Natural killer cell (primary cell): ENCODE measurements around the gene ABHD2. TPM values are rescaled to one million over a fixed set of nuclear protein-coding genes. Genes with fewer than 3 reads are reported as not detected.
A peak's percentile ranks its signal among the peaks of the same experiment; 100 is the strongest.

Source experiments
- ATAC-seq, 3 donors: fragments of 150-1000 bp in 2 of 3; fragments of 200-7000 bp in 1 of 3; cut with Tn5 transposase; 1 replicate in 1 of 3; 2 replicates in 2 of 3; pipeline ENCODE4 v1.10.0; 2021; ENCODE audit warnings: mild to moderate bottlenecking in 2 of 3, moderate library complexity in 2 of 3
- DNase-seq, 2 donors: peaks; one replicate each; pipeline versions ENCODE4 v3.0.0 to v3.0.0-alpha.2; 2013 to 2021; ENCODE audit warnings: mixed read lengths in 1 of 2
- H3K27ac ChIP-seq: one replicate; pipeline ENCODE4 v1.5.1; 2013; ENCODE audit warnings: mild to moderate bottlenecking, low read length
- H3K27me3 ChIP-seq: one replicate; pipeline ENCODE4 v1.6.1; 2013; ENCODE audit warnings: low read length; ENCODE audit not compliant: control insufficient read depth, insufficient read depth
- H3K36me3 ChIP-seq: one replicate; pipeline ENCODE4 v1.6.1; 2013; ENCODE audit warnings: low read length; ENCODE audit not compliant: control insufficient read depth, insufficient read depth
- H3K4me1 ChIP-seq: one replicate; pipeline ENCODE4 v1.6.1; 2013; ENCODE audit warnings: low read length; ENCODE audit not compliant: control insufficient read depth, insufficient read depth
- H3K4me3 ChIP-seq: one replicate; pipeline ENCODE4 v1.5.1; 2013; ENCODE audit warnings: low read length
- H3K9me3 ChIP-seq: one replicate; pipeline ENCODE4 v1.6.1; 2013; ENCODE audit warnings: low read length; ENCODE audit not compliant: control insufficient read depth, insufficient read depth
- H3K27ac Mint-ChIP-seq, 2 donors: one replicate each; pipeline ENCODE4 v1.8.0; 2022; ENCODE audit warnings: mild to moderate bottlenecking in 2 of 2, mixed read lengths in 2 of 2, moderate library complexity in 1 of 2
- H3K27me3 Mint-ChIP-seq, 2 donors: one replicate each; pipeline ENCODE4 v1.8.0; 2022; ENCODE audit warnings: low read depth in 2 of 2, mixed read lengths in 2 of 2
- H3K36me3 Mint-ChIP-seq: one replicate; pipeline ENCODE4 v1.8.0; 2022; ENCODE audit warnings: mixed read lengths
- H3K4me1 Mint-ChIP-seq, 2 donors: one replicate each; pipeline ENCODE4 v1.8.0; 2022; ENCODE audit warnings: mixed read lengths in 2 of 2
- H3K4me3 Mint-ChIP-seq: one replicate; pipeline ENCODE4 v1.8.0; 2022; ENCODE audit warnings: mild to moderate bottlenecking, moderate library complexity, mixed read lengths
- H3K9me3 Mint-ChIP-seq, 2 donors: one replicate each; pipeline ENCODE4 v1.8.0; 2022; ENCODE audit warnings: mixed read lengths in 2 of 2
- CTCF ChIP-seq: fragments of 200-600 bp; IDR thresholded peaks from one replicate; pipeline ENCODE4 v1.8.0; 2022; ENCODE audit warnings: antibody characterized with exemption
- WGBS: methylation state at CpG from one replicate; pipeline ENCODE4 v1.1.7; 2013; ENCODE audit warnings: missing lambda C conversion rate; ENCODE audit not compliant: insufficient coverage; 5-methylcytosine and 5-hydroxymethylcytosine counted together
- intact Hi-C: fragments of 100-400 bp; cut with micrococcal nuclease; formaldehyde crosslinking; loops from one replicate; pipeline ENCODE4 v1.14.2; 2022
- total RNA-seq, 4 donors: library from RNA; stranded (reverse); fragments of 120-200 nt in 1 of 4; gene quantifications; one replicate each; pipeline versions ENCODE4 v1.2.3 to v1.2.4, GENCODE V29; 2013 to 2022

The ABHD2 gene
- total RNA-seq, 3 donors from 2014 or later (not counting 1 experiment from before 2014, with no cell fraction given): 187 to 236 (median 191) TPM

- H3K36me3 ChIP-seq: peaks cover 80% of the 10 kb centered on the region
- no peak overlapping the region for H3K4me3 ChIP-seq
- peaks cover 23% of the 10 kb centered on the region for H3K36me3 Mint-ChIP-seq
These were observed 99.8 kb downstream of the ABHD2 start for GRCh38 chr15:89187986-89188514.

GRCh38 chr15:89192136-89192535, 103.9 kb downstream of the ABHD2 start:
- no peak overlapping the region for H3K4me3 Mint-ChIP-seq
- no peak overlapping the region for H3K27ac ChIP-seq
- H3K4me1 ChIP-seq: no peaks in the 10 kb centered on the region
- no peaks in the 10 kb centered on the region for H3K9me3 Mint-ChIP-seq
- peaks cover 37% of the 10 kb centered on the region for H3K36me3 Mint-ChIP-seq
- WGBS: 100% methylated on average over 1 of the region's 2 CpGs
- H3K4me1 Mint-ChIP-seq: peaks cover 6 to 7% of the 10 kb centered on the region in 2 donors
- H3K27ac Mint-ChIP-seq: peak overlapping the region; percentile 29 to 30
- no peak overlapping the region for H3K4me3 ChIP-seq
- intact Hi-C loops: no loop called here
- peaks cover 77% of the 10 kb centered on the region for H3K36me3 ChIP-seq
- no peaks in the 10 kb centered on the region for H3K27me3 Mint-ChIP-seq
- no peak for TF ChIP-seq CTCF
- H3K27me3 ChIP-seq: no peaks in the 10 kb centered on the region
- no peak for ATAC-seq
- DNase-seq: no peak
- no peaks in the 10 kb centered on the region for H3K9me3 ChIP-seq

More at GRCh38 chr15:89187986-89188514, 99.8 kb downstream of the ABHD2 start:
- 99% methylated on average over 8 of the region's 8 CpGs for WGBS
- peaks cover 11 to 20% of the 10 kb centered on the region in 2 donors for H3K4me1 Mint-ChIP-seq
- no peaks in the 10 kb centered on the region for H3K27me3 Mint-ChIP-seq
- DNase-seq (no peak), ATAC-seq (no peak)
- no peaks in the 10 kb centered on the region for H3K9me3 Mint-ChIP-seq
- no peak overlapping the region for H3K4me3 Mint-ChIP-seq
- peak overlapping the region in 1 of 2 donors; percentile 4 for H3K27ac Mint-ChIP-seq
- intact Hi-C loops: no loop called here
- Histone ChIP-seq H3K4me1 (peaks cover 4% of the 10 kb centered on the region), H3K27ac (no peak overlapping the region), H3K9me3 (no peaks in the 10 kb centered on the region), H3K27me3 (no peaks in the 10 kb centered on the region)
- no peak for TF ChIP-seq CTCF

- Mint-ChIP-seq H3K27me3 (no peaks in the 10 kb centered on the region), H3K27ac (peak overlapping the region; percentile 29 to 30), H3K4me1 (peaks cover 1 to 9% of the 10 kb centered on the region in 2 donors), H3K36me3 (peaks cover 37% of the 10 kb centered on the region), H3K4me3 (no peak overlapping the region), H3K9me3 (no peaks in the 10 kb centered on the region)
- no peaks in the 10 kb centered on the region for H3K27me3 ChIP-seq
- H3K27ac ChIP-seq: no peak overlapping the region
- 86% methylated on average over 2 of the region's 3 CpGs for WGBS
- intact Hi-C loops: no loop called here
- ATAC-seq (no peak), DNase-seq (no peak)
- no peak for TF ChIP-seq CTCF
- no peak overlapping the region for H3K4me3 ChIP-seq
- no peaks in the 10 kb centered on the region for H3K4me1 ChIP-seq
- peaks cover 76% of the 10 kb centered on the region for H3K36me3 ChIP-seq
- H3K9me3 ChIP-seq: no peaks in the 10 kb centered on the region
These were observed 104.5 kb downstream of the ABHD2 start for GRCh38 chr15:89192766-89193165.

GRCh38 chr15:89194608-89195007, 106.4 kb downstream of the ABHD2 start:
- Histone ChIP-seq H3K9me3 (no peaks in the 10 kb centered on the region), H3K4me1 (no peaks in the 10 kb centered on the region), H3K36me3 (peaks cover 73% of the 10 kb centered on the region), H3K27me3 (no peaks in the 10 kb centered on the region), H3K27ac (no peak overlapping the region), H3K4me3 (no peak overlapping the region)
- ATAC-seq (no peak), DNase-seq (no peak)
- H3K4me1 Mint-ChIP-seq: peaks cover 0 to 9% of the 10 kb centered on the region in 2 donors
- H3K27me3 Mint-ChIP-seq: no peaks in the 10 kb centered on the region
- no peak overlapping the region for H3K27ac Mint-ChIP-seq
- no peak overlapping the region for H3K4me3 Mint-ChIP-seq
- H3K9me3 Mint-ChIP-seq: no peaks in the 10 kb centered on the region
- WGBS: 87% methylated on average over 4 of the region's 4 CpGs
- intact Hi-C loops: no loop called here
- H3K36me3 Mint-ChIP-seq: peaks cover 37% of the 10 kb centered on the region
- TF ChIP-seq CTCF: no peak
